K562 (cell line): Measurements from ENCODE around the gene LMLN. TPM values are rescaled to one million over a fixed set of nuclear protein-coding genes. Genes with fewer than 3 reads are reported as not detected.

ENCODE experiments used
- ARID1B ChIP-seq: fragments of 450-650 bp; IDR thresholded peaks from 2 replicates; pipeline ENCODE4 v1.6.1; 2016; ENCODE audit warnings: antibody characterized with exemption, mild to moderate bottlenecking, inconsistent platforms
- BCL6 ChIP-seq: fragments of 250-450 bp; sonication (Bioruptor Pico); IDR thresholded peaks from 2 replicates; pipeline ENCODE4 v1.4.0; 2020
- BCOR ChIP-seq: fragments of 450-650 bp; IDR thresholded peaks from 2 replicates; pipeline ENCODE4 v1.6.1; 2016
- ELF2 ChIP-seq: fragments of 250-450 bp; sonication (Bioruptor Pico); IDR thresholded peaks from 2 replicates; pipeline ENCODE4 v1.5.0; 2021; ENCODE audit warnings: mild to moderate bottlenecking
- ETV1 ChIP-seq: fragments of 450-650 bp; conservative IDR thresholded peaks from 2 replicates; pipeline ENCODE4 v1.6.1; 2016; ENCODE audit warnings: missing genetic modification characterization, control low read depth, low read depth, missing compliant biosample characterization
- MEF2D ChIP-seq: conservative IDR thresholded peaks from 2 replicates; pipeline ENCODE4 v1.6.1; 2016; ENCODE audit warnings: low read depth, missing genetic modification characterization, missing compliant biosample characterization
- NFE2 ChIP-seq: IDR thresholded peaks from 2 replicates; pipeline ENCODE4 v1.6.1; 2014; ENCODE audit warnings: antibody characterized with exemption, low read depth
- OTX1 ChIP-seq: fragments of 450-650 bp; formaldehyde crosslinking; IDR thresholded peaks from 2 replicates; pipeline ENCODE4 v1.4.0; 2022; ENCODE audit warnings: mild to moderate bottlenecking
- PHF8 ChIP-seq: fragments of 200-600 bp; sonication (generic); IDR thresholded peaks from 2 replicates; pipeline ENCODE4 v1.6.1; 2012; ENCODE audit warnings: mixed run types, mild to moderate bottlenecking, inconsistent platforms, low read length, moderate library complexity, borderline replicate concordance
- SP2 ChIP-seq: IDR thresholded peaks from 2 replicates; pipeline ENCODE4 v1.6.1; 2011; ENCODE audit warnings: mild to moderate bottlenecking, low read depth, low read length, moderate library complexity; ENCODE audit not compliant: poor library complexity, severe bottlenecking; ENCODE audit errors: extremely low read depth
- ZBTB34 ChIP-seq: fragments of 250-450 bp; sonication (Bioruptor Pico); IDR thresholded peaks from 2 replicates; pipeline ENCODE4 v1.8.0; 2021; ENCODE audit warnings: mild to moderate bottlenecking, moderate library complexity
- ZBTB40 ChIP-seq, 2 experiments: fragments of 450-650 bp in 1 of 2; sonication (generic) in 1 of 2; formaldehyde crosslinking in 1 of 2; IDR thresholded peaks; 2 replicates each; pipeline versions ENCODE4 v1.7.1 to v1.9.0; 2016 to 2022; ENCODE audit warnings: inconsistent platforms in 1 of 2, mild to moderate bottlenecking in 1 of 2, missing genetic modification reagents in 1 of 2
- ZFP91 ChIP-seq: sonication (generic); formaldehyde crosslinking; IDR thresholded peaks from 2 replicates; pipeline ENCODE4 v1.8.0; 2022; ENCODE audit warnings: mild to moderate bottlenecking, missing genetic modification reagents
- ZNF146 ChIP-seq: IDR thresholded peaks from one replicate; pipeline ENCODE4 v1.6.1; 2018; ENCODE audit warnings: missing compliant biosample characterization; ENCODE audit not compliant: unreplicated experiment
- ZNF75A ChIP-seq: fragments of 450-650 bp; formaldehyde crosslinking; IDR thresholded peaks from 2 replicates; pipeline ENCODE4 v1.4.0; 2020; ENCODE audit warnings: mild to moderate bottlenecking
- polyA plus RNA-seq, 8 experiments: library from polyadenylated mRNA; depleted of rRNA in 4 of 8; stranded (reverse) in 5 of 8; unstranded in 3 of 8; fragments of >200 nt; fragmentation: Nextera tagmentation in 2 of 8; fragmentation: Illumina TruSeq in 1 of 8; extraction: Ambion mirVana in 2 of 8; extraction: Trizol in 1 of 8; gene quantifications; 2 replicates each; pipeline versions ENCODE4 v1.2.1 to v1.2.3, GENCODE V29; 2011 to 2014; ENCODE audit warnings: inconsistent platforms in 1 of 8, missing spikeins in 1 of 8
- total RNA-seq, 7 experiments: library from RNA; depleted of rRNA in 6 of 7; stranded (reverse); fragments of >200 nt in 6 of 7; fragmentation: Illumina TruSeq in 2 of 7; extraction: Trizol in 2 of 7; gene quantifications; 2 replicates each; pipeline versions ENCODE4 v1.2.1 to v1.2.3, GENCODE V29; 2011 to 2021; ENCODE audit warnings: low replicate concordance in 1 of 7

Gene LMLN
- total and polyA plus RNA-seq, 9 of the 15 experiments (the other 6 are each of a cell fraction or from before 2014, with no cell fraction given) = 2.2 to 15.9 (median 6.9) TPM

GRCh38 chr3:197949778-197950676 lies 10.0 kb upstream of the LMLN start, which contains the start of gene RPL35A (continued):
- TF ChIP-seq ZFP91 = peak; percentile 88
- TF ChIP-seq BCOR = no peak; the same call in 1 of the 2 replicates
- TF ChIP-seq ZNF75A = no peak
- peak; percentile 87 for TF ChIP-seq PHF8
- peak; percentile 85 for TF ChIP-seq ETV1
- TF ChIP-seq ZNF146 = no peak
- peak; percentile 99 for TF ChIP-seq NFE2
- no peak for TF ChIP-seq OTX1
- peak; percentile 35 for TF ChIP-seq ARID1B
- peak; percentile 93 for TF ChIP-seq ZBTB40 (IDR thresholded peaks at IDR 0.05)
- no peak for TF ChIP-seq ZBTB40 (CRISPR knock-in tag; IDR thresholded peaks at IDR 0.05)
- TF ChIP-seq ZBTB34 (CRISPR knock-in tag) = no peak
- no peak for TF ChIP-seq SP2
- peak; percentile 77; the same call in 1 of the 2 replicates for TF ChIP-seq ELF2
- no peak for TF ChIP-seq MEF2D (tag)
- TF ChIP-seq BCL6 = no peak
